Measurements from ENCODE around the gene C16orf89.
"Not testable (repeated sequence)": the region's sequence is repeated elsewhere in the genome, so short reads cannot be mapped to it uniquely, and the experiment has no call there.

Gene C16orf89

DNA sequence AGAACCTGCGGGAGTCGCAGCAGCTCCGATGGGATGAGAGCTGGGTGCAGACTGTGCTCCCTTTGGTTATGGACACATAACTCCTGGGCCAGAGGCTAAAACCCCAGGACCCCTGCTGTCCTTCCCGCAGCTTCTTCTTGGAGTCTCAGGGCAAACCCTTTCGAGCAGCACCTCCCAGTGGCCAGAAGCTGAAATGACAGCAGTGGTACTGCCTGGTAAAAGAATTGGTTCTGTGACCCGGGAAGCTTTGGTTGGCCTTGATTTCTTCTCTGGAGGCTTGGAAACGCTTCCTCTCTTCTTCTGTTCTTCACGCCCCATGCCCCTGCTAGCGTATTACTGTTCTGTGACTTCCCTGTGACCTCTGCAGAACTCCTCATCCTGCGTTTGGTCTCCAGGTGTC is 19.0 kb upstream of the C16orf89 start:
- not testable (repeated sequence) for DNase-seq (ENCODE audit: low read depth)

DNA sequence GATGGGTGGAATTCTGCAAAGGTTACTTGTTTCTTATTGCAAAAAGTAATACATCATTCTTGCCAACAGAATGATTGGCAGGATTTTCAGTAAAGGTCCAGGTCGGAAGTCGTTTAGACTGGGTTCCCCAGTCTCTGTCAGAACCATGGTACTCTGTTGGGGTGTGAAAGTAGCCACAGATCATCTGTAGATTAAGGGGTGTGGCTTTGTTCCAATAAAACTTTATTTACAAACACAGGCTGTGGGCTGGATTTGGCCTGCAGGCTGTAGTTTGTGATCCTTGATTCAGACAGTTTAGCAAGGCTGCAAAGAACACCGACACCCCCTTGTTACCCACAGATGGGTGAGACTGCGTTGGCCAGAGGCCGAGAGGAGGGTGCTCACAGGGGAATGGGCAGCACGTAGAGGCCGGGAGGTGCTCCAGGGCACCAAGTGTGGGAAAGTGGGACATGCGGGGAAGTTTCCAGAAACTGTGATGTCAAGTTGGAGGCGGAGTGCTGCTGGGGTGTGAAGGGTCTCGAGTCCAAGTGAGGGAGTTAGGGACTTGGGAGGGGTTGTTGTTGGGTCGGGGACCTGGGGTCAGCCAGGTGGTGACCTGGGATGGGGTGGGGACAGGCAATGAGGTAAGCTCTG is 18.5 kb upstream of the C16orf89 start:
- not testable (repeated sequence) for DNase-seq (ENCODE audit: low read depth)

- not testable (repeated sequence) for DNase-seq (ENCODE audit: low read depth)
These were observed 17.9 kb upstream of the C16orf89 start for GRCh38 chr16:5083646-5084045.

- DNase-seq (ENCODE audit: low read depth): not testable (repeated sequence)
These were observed 15.2 kb upstream of the C16orf89 start for GRCh38 chr16:5080996-5081395.

- not testable (repeated sequence) for DNase-seq (ENCODE audit: low read depth)
These were observed 14.7 kb upstream of the C16orf89 start for GRCh38 chr16:5080461-5080860.

DNA sequence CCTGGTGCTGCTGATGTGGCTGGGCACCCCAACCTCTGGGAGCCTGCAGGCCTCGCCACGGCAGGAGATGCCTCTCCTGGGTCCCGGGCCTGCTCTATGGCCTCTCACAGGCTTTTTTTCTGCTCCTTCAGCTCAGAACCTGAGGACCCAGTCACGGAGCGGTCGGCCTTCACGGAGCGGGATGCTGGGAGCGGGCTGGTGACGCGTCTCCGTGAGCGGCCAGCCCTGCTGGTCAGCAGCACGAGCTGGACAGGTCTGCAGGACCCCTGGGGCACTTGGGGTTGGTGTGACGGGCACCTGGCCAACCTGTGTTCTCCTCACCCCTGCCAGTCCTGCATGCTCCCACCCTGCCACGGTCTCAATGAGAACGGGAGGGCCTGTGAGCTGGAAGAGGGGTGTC is 12.9 kb upstream of the C16orf89 start:
- DNase-seq (ENCODE audit: low read depth): no peak

GRCh38 chr16:5077304-5077703 is 11.5 kb upstream of the C16orf89 start:
- DNase-seq (ENCODE audit: low read depth): no peak

DNA sequence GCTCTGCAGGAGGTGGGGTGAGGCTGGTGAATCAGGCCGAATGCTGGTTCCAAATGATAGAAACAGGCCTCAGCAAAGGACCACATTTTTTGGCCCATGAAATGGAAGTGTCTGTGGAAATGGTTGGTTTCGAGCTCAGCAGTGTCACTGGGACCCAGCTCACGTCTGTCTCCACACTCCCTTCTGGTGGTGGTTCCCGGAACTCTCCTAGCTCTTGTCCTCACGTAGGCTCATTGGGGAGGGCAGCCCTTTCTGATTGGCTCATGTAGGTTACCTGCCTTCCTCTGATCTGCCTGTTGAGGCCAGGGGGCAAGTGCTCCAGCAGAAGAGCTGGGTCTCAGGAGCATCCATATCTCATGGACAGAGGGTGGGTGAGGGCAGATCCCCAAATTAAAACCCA is 9.9 kb upstream of the C16orf89 start:
- DNase-seq (ENCODE audit: low read depth): no peak

DNA sequence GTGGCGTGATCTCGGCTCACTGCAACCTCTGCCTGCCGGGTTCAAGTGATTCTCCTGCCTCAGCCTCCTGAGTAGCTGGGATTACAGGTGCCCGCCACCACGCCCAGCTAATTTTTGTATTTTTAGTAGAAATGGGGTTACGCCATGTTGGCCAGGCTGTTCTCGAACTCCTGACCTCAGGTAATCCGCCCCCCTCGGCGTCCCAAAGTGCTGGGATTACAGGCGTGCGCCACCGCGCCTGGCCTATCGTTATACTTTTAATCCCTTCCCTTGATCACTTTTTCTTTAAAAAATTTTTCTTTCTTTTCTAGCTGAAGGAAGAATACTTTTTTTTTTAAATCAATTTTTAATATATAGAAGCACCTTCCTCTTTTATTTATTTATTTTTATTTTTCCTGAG is 8.0 kb upstream of the C16orf89 start:
- not testable (repeated sequence) for DNase-seq (ENCODE audit: low read depth)

- DNase-seq (ENCODE audit: low read depth): no peak
These were observed 7.5 kb upstream of the C16orf89 start for GRCh38 chr16:5073279-5073629.

- DNase-seq (ENCODE audit: low read depth): no peak
These were observed 6.8 kb upstream of the C16orf89 start for GRCh38 chr16:5072334-5073278.

DNA sequence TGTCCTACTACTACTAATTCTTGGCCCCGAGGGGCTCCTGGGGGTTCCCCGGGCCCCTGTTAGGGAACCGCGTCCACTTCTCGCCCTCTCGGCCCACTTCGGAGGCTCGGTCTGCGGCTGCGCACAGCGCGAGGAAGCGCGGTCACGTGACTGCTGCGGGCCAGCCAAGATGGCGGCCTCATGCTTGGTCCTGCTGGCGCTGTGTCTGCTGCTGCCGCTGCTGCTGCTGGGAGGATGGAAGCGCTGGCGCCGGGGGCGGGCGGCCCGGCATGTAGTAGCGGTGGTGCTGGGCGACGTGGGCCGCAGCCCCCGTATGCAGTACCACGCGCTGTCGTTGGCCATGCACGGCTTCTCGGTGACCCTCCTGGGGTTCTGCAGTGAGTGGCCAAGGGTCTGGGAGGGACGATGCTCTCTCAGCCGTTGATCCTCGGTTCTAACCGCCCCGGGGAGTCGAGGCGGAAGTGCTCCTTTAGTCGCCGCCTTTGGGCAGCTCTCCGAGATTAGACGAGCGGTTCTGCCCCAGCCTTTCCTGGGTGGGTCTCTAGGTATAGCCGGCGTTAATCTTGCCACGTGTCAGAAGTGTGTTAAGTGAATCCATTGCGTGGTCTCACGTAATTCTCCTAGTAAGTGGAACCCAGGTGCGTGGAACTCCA is 6.1 kb upstream of the C16orf89 start, which contains the start of gene ALG1:
Gene ALG1, plus strand, starts transcription at position 163 of the 653 bp plus-strand sequence. Its CDS starts 7 bp downstream, at position 170.
- DNase-seq (ENCODE audit: low read depth): no peak

- DNase-seq (ENCODE audit: low read depth): no peak
These were observed 5.6 kb upstream of the C16orf89 start for GRCh38 chr16:5071341-5071680.

- DNase-seq (ENCODE audit: low read depth): no peak
These were observed 4.9 kb upstream of the C16orf89 start for GRCh38 chr16:5070431-5071186.

DNA sequence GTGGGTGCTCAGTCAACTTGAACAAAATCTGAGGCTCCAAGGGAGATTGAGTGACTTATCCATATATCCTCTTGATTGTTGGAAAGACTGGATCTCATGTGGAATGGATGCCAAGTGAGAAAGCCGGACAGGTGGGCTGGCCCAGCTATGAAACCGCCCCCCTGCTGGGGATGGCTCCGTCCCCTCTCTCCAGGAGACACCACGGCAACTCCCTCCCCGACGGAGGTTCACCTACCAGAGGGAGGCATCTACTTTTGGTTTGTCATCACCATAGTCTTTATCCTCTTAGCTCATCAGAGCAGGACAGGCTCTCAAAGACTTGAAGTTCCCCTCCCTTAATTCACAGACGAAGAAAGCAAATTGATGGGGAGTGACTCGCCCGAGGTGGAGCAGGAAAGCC is 4.1 kb upstream of the C16orf89 start:
- no peak for DNase-seq (ENCODE audit: low read depth)

- no peak for DNase-seq (ENCODE audit: low read depth)
These were observed 3.3 kb upstream of the C16orf89 start for GRCh38 chr16:5069048-5069447.

DNA sequence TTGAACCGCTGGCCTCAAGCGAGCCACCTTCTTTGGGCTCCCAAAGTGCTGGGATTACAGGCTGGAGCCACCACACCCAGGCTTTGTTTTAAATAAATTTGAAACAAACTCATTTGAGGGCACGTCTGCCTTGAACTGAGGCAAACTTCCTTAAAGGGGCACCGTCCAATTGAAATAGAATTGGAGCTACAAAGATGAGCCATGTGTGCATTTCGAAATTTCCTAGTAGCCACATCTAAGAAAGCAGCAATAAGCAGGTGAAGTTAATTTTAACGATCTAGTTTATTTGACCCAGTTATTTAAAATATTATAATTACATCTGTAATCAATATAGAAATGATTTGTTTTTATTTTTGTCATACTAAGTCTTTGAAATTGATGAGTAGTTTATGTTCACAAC is 755 bp upstream of the C16orf89 start:
- DNase-seq (ENCODE audit: low read depth): no peak

GRCh38 chr16:5065326-5065725 is 430 bp downstream of the C16orf89 start:
- no peak for DNase-seq (ENCODE audit: low read depth)

DNA sequence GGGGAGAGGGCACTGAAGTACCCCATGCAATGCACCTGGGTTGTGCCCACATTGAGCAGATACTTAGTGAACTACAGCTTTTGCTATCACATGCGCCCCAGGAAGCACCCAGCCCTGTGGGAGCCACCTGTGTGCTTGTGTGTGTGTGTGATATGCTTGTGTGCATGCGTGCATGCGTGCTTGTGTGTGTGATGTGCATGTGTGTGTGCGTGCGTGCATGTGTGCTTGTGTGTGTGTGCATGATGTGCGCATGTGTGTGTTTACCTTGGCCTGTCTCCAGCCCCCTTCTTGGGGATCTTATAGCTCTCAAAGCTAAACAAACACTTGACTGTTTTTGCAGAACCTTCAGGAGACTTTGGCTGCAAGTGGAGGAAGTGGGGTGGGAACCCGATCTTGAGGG is 841 bp downstream of the C16orf89 start:
- no peak for DNase-seq (ENCODE audit: low read depth)

DNA sequence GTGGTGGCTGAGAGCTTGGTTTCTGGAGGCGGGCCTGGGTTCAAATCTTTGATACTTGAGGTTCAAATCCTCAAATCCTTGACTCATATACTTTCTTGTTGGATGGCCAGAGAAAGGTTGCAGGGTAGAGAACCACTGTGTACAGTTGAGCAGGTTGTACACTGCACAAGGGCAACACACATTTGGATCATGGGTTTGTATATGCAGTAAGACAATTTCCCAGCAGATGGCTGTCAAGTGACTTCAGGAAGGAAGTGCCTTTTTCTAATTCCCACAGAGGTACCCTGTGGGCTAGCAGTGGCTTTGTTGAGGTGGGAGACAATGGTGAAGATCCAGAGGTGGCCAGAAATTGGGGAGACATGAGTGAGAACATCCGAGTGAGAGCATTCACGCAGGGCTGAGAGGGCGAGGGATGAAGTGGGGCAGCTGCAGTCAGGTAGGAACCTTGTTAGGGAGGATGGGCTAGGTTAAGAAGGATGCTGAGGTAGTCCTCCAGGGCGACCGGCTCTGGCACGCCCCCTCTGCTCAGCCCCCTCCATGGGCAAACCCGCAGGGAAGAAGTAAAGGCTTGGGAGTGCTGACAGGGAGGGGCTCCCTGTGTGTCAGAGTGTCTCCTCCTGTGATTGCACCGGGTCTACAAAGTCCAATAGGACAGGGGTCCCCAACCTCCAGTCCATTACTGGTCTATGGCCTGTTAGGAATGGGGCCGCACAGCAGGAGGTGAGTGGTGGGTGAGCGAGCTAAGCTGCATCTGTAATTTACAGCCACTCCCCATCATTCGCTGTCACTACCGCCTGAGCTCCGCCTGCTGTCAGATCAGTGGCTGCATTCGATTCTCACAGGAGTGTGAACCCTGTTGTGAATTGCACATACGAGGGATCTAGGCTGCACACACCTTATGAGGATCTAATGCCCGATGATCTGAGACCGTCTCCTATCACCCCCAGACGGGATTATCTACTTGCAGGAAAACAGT is 2.7 kb downstream of the C16orf89 start:
- no peak for DNase-seq (ENCODE audit: low read depth)

- DNase-seq (ENCODE audit: low read depth): no peak
These were observed 3.7 kb downstream of the C16orf89 start for GRCh38 chr16:5062051-5062450.
